HG02981 (cell line): ENCODE measurements around the gene HIPK2.

Source experiments
- ATAC-seq: cut with Tn5 transposase; IDR thresholded peaks from one replicate; pipeline ENCODE4 v1.9.1; 2021; ENCODE audit warnings: mild to moderate bottlenecking, moderate library complexity; ENCODE audit not compliant: unreplicated experiment

HIPK2 gene

GRCh38 chr7:139658296-139658695, 119.5 kb downstream of the HIPK2 start:
- ATAC-seq: no peak

- no peak for ATAC-seq
Measured at GRCh38 chr7:139657725-139658124, 120.1 kb downstream of the HIPK2 start.

- no peak for ATAC-seq
Measured at GRCh38 chr7:139656387-139656786, 121.4 kb downstream of the HIPK2 start.

- ATAC-seq: no peak
Measured at GRCh38 chr7:139655305-139655704, 122.5 kb downstream of the HIPK2 start.

- no peak for ATAC-seq
Measured at GRCh38 chr7:139654276-139655181, 123.3 kb downstream of the HIPK2 start.

GRCh38 chr7:139651914-139652313, 125.9 kb downstream of the HIPK2 start:
- ATAC-seq: no peak

- no peak for ATAC-seq
Measured at GRCh38 chr7:139651308-139651707, 126.5 kb downstream of the HIPK2 start.

GRCh38 chr7:139650429-139651100, 127.2 kb downstream of the HIPK2 start:
- no peak for ATAC-seq

GRCh38 chr7:139648941-139649425, 128.8 kb downstream of the HIPK2 start:
- ATAC-seq: peak; percentile 88

- peak; percentile 11 for ATAC-seq
Measured at GRCh38 chr7:139648391-139648861, 129.4 kb downstream of the HIPK2 start.

GRCh38 chr7:139647814-139648390, 129.9 kb downstream of the HIPK2 start:
- no peak for ATAC-seq

GRCh38 chr7:139647085-139647484, 130.7 kb downstream of the HIPK2 start:
- no peak for ATAC-seq

GRCh38 chr7:139646566-139646965, 131.2 kb downstream of the HIPK2 start:
- no peak for ATAC-seq

GRCh38 chr7:139645572-139646523, 131.9 kb downstream of the HIPK2 start:
- no peak for ATAC-seq

- ATAC-seq: no peak
Measured at GRCh38 chr7:139643951-139644585, 133.7 kb downstream of the HIPK2 start.

- no peak for ATAC-seq
Measured at GRCh38 chr7:139642283-139642682, 135.5 kb downstream of the HIPK2 start.

- no peak for ATAC-seq
Measured at GRCh38 chr7:139641337-139641992, 136.3 kb downstream of the HIPK2 start.

- no peak for ATAC-seq
Measured at GRCh38 chr7:139640681-139641080, 137.1 kb downstream of the HIPK2 start.

GRCh38 chr7:139639563-139639962, 138.2 kb downstream of the HIPK2 start:
- no peak for ATAC-seq
